22Rv1 (cell line): ENCODE results near the gene CRY1.

Source experiments
- H3K27ac ChIP-seq: fragments of 450-650 bp; 2 replicates; pipeline ENCODE4 v1.5.1; 2017
- ZFX ChIP-seq: fragments of 450-650 bp; IDR thresholded peaks from 2 replicates; pipeline ENCODE4 v1.6.1; 2017; ENCODE audit warnings: antibody characterized with exemption, borderline replicate concordance
- TF ChIP-seq, protein P1 (sequence below): fragments of 450-650 bp; IDR thresholded peaks from 2 replicates; pipeline ENCODE4 v1.5.1; 2017; ENCODE audit warnings: mild to moderate bottlenecking

CRY1 gene

DNA sequence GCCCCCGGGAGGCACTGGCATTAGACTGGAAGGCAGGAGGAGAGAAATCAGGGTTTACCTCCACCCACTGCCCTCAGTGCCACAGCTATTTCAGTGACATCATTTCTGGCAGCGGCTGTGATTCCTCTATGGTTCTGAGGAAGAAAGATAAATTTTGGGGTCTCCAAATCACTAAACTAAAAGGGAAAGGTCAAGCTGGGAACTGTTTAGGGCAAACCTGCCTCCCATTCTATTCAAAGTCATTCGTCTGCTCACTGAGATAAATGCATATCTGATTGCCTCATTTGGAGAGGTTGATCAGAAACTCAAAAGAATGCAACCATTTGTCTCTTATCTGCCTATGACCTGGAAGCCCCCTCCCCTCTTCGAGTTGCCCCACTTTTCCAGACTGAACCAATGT, 14.0 kb upstream of the CRY1 start:
- H3K27ac ChIP-seq, result no peak overlapping the region
- TF ChIP-seq, protein P1, sequence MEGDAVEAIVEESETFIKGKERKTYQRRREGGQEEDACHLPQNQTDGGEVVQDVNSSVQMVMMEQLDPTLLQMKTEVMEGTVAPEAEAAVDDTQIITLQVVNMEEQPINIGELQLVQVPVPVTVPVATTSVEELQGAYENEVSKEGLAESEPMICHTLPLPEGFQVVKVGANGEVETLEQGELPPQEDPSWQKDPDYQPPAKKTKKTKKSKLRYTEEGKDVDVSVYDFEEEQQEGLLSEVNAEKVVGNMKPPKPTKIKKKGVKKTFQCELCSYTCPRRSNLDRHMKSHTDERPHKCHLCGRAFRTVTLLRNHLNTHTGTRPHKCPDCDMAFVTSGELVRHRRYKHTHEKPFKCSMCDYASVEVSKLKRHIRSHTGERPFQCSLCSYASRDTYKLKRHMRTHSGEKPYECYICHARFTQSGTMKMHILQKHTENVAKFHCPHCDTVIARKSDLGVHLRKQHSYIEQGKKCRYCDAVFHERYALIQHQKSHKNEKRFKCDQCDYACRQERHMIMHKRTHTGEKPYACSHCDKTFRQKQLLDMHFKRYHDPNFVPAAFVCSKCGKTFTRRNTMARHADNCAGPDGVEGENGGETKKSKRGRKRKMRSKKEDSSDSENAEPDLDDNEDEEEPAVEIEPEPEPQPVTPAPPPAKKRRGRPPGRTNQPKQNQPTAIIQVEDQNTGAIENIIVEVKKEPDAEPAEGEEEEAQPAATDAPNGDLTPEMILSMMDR, result no peak
- no peak for TF ChIP-seq ZFX

DNA sequence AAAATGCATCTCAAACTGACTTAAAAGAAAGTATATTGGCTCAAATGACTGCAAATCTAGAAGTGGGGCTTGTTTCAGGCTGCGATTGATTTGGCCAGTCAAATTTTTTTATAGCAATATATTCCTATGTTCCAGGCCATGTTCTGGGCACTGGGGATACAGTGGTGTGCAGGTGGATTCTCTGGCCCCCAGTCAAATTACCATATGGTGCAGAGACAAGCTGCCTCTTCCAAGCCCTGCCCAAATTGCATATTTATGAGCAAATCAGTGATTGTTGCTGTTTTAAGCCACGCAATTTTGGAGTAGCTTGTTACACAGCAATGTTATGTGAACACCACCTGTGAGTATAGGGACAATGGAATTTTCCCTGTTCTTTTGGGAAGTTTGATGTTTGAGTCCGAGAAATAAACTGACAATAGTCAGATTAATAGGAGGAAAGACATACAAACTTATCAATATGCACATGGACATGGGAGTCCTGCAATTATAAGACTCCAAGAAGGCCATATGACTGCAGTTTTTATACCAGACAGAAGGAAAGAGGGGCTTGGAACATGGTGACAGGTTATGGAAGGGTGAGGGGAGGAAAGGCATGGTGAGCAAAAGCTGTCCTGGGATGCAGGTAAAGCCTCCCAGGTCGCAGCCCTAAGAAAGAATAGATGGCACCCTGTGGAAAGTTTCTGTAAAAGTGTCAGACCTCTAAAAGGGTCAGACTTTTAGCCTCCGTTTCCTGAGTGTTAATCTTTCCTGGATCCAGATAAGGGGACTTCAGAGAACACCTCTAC, 13.1 kb upstream of the CRY1 start:
- TF ChIP-seq ZFX, result no peak
- TF ChIP-seq, protein P1, result no peak
- H3K27ac ChIP-seq, result no peak overlapping the region

DNA sequence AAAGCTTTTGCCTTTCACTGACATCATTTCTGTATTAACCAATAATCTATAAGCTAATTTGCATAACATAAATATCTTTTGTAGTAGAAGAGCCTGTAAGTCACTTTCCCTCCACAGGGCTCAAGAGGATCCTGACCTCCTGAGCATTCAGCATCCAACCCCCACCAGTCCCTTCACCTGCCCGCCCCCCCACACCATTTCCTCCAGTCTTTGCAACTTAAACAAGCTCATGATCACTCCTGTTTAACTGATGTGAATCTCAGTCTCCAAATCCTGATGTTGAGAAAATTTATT, 12.0 kb upstream of the CRY1 start:
- no peak overlapping the region for H3K27ac ChIP-seq
- no peak for TF ChIP-seq ZFX
- TF ChIP-seq, protein P1, result no peak

DNA sequence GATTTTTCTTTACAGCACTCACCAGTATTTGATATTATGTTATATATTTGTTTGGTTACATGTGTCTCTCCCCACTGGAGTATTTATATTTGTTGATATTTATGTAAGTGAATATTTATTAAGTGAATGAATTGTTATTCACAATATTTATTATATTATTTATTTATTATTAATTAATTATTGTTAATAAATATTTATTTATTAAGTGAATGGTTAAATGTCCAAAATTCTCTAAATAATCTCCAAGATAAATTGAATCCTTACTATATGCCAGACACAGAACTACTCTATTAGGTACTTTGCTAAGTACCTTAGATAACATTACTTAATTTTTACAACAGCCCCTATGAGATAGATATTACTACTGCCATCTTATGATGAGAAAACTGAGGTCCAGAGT, 10.2 kb upstream of the CRY1 start:
- no peak for TF ChIP-seq ZFX
- TF ChIP-seq, protein P1, result no peak
- no peak overlapping the region for H3K27ac ChIP-seq

DNA sequence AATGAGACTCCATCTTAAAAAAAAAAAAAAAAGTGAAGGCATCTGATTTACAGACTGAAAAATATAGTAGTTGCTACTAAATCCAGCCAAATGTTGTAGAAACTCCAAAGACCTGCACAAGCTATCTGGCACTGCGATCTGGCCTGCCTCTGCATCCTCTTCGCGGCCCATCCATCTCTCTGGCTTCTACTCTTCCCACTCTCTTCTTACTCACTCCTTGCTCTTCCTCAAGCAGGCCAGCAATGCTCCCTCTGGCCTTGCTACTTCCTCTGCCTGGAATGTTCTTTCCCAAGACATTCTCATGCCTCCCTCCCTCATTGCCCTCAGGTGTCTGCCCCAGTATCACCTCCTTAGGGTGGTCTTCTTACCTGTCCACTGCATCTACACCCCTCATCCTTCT, 9.7 kb upstream of the CRY1 start:
- TF ChIP-seq ZFX, result no peak
- TF ChIP-seq, protein P1, result no peak
- no peak overlapping the region for H3K27ac ChIP-seq

DNA sequence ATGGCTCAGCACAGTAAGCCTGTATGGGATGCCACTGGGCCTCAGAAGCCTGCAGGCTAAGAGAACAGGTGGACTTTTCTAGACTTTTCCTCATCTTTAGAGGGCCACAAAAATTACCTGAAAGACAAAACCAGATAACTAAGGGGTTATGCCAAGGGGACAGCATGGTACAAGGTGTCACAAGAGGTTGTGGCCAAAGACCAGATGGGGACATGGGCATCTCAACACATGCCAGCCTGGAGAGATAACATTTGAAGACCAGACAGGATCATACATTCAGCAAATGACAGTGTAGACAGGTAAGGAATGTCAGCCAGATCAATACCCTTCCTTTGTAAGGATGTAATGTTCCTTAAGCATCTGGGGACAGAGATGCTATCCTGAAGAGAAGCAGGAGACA, 8.9 kb upstream of the CRY1 start:
- no peak overlapping the region for H3K27ac ChIP-seq

DNA sequence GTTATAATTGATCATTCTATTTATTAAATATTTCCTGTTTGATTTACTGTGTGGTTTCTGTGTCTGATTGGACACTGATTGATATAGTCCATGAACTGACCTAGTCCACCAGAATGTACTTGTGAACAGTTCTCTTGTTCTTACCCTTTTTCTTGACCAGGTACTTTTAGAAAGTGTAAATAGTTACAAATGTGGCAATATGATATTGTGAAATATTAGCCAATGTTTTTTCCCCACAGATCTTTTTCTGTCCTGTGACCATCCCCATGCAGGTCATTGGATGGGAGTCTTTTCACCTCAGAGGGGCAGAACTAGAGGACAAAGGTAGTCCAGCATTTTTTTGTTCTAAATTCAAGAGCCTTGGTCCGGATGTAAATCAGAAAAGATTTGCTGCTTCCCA, 8.3 kb upstream of the CRY1 start:
- no peak overlapping the region for H3K27ac ChIP-seq
- TF ChIP-seq, protein P1, result no peak
- no peak for TF ChIP-seq ZFX

More for the DNA sequence above, 8.9 kb upstream of the CRY1 start:
- TF ChIP-seq ZFX, result no peak
- TF ChIP-seq, protein P1, result no peak
